ENCODE data around the gene FTO. TPM values are rescaled to one million over a fixed set of nuclear protein-coding genes. Genes with fewer than 3 reads are reported as not detected.

Gene FTO
- total RNA-seq, 1 donor from 2014 or later, result 196 TPM

DNA sequence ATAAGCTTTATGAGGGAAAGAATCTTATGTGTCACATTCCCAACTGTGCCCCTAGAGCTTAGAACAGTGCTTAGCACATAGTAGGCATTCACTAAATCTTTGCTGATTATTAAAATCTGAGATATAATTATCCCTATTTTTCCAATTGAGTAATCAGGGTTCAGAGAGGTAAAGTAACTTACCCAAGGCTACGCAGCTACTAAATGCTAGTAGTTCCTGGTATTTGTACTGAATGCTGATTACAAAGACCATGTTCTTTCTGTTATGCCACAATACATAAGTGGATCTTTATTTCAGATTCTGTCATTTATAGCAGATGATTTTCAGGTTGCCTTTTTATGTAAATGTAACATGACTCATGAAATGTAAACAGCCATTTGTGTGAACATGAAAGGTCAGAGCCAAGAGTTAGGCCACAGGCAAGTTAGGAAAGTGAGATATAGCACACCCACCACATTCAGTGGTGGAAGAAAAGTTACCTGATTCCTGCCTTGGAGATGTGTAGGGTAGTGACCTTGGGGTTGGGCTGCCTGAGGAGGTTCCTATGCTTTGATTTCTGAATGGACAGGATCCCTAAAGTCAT is 77.2 kb downstream of the FTO start:
- peak; percentile 74 for DNase-seq (ENCODE audit: low read depth)

DNA sequence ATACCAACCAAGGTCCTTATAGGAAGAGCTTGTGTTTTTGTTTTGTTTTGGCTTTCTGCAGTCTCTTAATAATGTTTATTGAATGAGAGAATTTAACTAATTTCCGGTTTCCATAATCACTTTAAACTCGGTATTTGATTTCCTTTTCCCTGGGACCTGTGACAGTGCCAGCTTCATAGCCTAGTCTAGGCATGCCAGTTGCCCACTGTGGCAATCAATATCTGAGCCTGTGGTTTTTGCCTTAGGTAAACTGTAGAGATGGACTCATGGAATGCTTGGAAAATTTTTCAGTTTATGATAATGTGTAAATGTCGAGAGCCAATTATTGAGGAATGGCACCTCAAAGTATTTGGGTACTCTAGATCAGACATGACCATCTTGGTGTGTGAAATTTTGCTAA is 78.2 kb downstream of the FTO start:
- no peak for DNase-seq (ENCODE audit: low read depth)

DNA sequence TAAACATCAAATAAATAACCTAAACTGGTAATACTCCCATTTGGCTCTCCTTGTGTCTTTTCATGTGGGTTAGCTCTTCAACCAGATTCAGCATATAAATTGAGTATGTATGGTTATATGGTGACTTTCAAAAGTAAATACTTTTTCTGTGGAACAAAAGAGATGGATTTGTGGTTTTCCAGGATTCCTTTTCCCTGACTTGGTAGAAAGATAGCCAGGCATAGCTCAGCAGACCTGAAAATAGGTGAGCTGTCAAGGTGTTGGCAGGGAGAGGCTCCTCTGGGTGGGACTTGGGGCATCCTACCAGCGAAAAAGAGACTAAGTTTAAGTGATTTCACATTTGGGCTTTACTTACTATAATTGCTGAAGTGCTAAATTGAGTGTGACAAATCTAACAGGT is 80.3 kb downstream of the FTO start:
- peak; percentile 57 for DNase-seq (ENCODE audit: low read depth)

DNA sequence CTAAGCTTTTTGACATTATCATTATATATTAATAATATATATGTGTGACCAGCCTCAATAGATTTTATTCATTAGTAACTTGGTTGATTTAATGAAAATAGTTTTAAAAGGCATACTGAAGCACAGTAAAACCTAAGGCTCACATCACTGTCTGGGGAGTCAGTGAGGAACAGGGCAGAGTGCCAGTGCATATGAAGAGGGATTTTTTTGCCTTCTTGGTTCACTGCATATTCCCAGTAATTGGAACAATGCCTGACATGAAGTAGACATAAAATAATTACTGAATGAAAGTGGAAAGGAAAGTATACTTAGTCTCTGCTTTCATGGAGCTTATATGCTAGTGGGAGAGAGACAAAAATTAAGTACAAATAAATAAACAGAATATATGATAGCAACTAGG is 81.1 kb downstream of the FTO start:
- DNase-seq (ENCODE audit: low read depth), result peak; percentile 60

DNA sequence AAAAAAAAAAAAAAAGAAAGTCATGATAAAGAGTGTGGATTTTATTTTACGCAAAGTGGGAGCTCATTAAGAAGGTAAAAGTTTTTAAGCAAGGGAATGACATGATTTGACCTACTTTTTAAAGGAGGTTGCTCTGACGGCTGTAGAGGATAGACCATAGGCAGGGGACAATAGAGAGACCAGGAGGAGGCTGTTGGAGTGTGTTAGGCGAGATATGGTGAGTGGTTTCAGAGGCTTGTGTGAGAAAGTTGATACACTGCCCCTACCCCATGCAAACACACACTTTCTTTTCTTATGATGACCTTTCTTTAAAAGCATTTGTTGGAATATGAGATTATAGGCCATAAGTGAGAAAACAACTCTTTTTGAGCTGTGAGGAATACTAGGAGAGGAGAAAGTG is 82.0 kb downstream of the FTO start:
- no peak for DNase-seq (ENCODE audit: low read depth)

DNA sequence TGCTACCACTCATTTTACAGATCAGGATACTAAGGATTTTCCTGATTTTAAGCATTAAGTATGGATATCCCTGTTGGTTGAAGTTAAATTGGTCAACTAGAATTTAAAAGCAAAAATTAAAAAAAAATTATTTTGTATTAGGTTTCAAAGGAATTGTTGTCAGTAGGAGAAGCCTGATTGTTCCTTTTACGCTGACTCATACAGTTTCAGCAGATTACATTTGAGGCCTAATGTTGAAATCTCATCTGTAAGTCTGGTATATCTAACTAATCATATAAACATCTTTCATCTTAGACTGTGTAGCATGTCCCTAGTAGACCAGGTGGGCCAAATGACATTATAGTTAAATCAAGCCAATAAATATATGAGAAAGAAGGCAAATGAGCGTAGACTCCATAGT is 83.5 kb downstream of the FTO start:
- no peak for DNase-seq (ENCODE audit: low read depth)

DNA sequence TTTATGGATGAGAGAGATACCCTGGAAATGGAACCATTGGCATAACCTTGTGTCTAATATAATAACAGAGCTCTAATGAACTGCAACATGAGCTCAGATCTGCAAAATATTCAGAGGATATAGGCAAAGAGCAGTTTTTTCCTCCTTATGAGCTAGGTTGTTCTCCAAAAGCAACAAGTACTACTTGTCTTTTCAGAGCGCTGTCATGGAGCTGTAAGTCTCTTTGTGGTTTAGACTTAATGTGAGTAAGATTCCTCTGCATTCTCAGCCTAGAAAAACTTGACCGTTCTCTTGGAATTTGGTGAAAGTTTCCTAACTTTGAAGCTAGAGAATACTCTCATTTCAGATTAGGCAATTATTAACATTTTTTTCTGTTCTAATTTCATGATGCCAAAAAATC is 85.2 kb downstream of the FTO start:
- DNase-seq (ENCODE audit: low read depth), result peak; percentile 95

DNA sequence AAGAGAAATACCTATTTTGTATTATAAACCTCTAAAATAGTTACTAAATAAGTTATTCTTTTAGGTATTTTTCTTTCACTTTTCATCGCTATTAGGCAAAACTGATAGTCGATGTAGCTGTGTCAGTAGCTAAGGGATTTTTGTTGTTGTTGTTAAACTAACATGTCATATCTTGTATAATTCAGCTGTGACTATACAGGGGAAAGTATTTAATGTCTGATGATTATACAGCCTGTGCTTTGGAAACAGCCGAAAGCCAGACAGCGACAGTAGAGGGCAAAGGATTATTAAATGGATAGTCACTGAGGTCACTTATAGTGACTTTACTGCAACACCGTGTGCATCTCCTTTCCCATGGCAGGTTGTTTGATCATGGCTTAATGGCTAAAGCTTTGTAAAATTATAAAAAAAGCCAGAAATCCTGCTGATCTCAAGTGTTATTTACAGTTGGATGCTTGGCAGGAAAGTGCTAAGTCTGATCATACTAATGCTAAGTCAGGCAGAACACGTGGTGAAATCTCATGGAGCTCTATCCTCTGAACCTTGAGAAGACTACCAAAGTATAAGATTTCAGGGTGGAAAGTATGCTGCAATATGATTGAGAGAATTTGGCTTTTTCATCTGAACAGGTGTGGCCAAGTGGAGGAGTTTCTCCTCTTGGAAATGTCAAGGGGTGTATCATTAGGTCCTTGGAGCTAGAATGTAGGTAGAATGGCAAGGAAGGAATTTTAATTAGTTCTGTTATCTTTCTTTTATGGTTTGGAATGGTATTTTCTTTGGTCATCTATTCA is 88.4 kb downstream of the FTO start:
- DNase-seq (ENCODE audit: low read depth), result peak; percentile 65

DNA sequence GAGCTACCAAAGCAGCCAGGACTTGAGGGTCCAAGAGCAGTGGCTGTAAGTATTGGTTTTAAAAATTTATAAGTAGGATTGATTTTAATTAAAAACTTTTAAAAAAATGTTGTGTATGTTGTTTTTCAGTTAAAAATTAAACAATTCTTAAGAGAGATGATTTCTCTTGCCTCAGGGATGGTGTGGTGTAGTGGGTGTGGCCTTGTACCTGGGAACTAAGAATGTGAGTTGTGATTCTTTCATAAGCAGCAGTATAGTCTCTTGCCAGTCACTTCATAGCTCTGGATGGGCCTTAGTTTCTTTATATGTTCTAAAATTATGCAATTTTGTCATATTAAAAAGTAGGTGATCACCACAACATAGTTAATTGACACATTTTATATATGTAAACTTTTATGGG is 99.5 kb downstream of the FTO start:
- DNase-seq (ENCODE audit: low read depth), result peak; percentile 51

DNA sequence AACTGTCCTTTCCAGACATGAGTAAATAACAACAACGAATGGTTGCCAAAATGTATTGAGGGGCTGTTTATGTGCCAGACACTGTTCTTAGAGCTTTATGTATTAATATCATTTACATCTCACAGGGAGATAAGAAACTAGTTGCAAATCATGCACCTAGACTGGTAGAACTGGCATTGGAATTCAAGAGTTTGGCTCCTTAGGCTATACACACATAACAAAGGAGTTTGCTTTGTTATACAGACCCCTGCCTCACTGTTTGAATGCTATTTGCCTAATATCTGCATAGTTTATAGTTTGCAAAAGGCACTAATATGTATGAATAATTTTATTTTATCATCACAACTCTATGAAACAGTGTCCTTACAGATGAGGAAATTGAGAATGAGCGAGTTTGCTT is 100.0 kb downstream of the FTO start:
- DNase-seq (ENCODE audit: low read depth), result no peak

DNA sequence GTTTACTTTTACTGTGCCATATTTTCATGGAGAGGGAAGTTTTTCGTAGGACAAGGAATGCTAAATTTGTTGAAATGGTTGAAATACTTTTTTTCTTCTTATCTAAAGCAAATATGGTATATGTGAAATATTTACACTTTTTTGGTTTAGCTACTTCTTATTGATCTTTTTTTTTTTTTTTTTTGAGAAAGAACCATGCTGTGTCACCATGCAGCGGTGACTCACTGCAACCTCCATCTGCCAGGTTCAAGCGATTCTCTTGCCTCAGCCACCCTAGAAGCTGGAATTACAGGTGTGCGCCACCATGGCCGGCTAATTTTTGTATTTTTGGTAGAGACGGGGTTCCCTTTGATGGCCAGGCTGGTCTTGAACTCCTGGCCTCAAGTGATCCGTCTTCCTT is 100.5 kb downstream of the FTO start:
- no peak for DNase-seq (ENCODE audit: low read depth)

DNA sequence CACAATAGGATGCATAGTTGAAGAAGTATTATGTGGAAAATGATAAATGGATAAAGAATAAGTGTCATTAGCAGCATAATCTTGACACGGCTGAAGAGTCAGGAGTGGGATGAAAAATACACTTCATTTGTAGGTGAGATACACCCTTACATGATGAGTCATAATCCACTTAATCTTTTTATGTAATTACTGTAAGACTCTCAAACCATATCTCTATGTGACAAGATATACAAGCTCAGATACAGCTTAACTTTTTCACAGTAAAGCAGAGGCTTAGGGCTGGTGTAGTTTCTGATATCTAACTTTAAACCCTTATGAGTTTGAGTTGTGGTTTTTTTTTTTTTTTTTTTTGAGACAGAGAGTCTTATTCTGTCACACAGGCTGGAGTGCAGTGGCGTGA is 101.2 kb downstream of the FTO start:
- DNase-seq (ENCODE audit: low read depth), result no peak

DNA sequence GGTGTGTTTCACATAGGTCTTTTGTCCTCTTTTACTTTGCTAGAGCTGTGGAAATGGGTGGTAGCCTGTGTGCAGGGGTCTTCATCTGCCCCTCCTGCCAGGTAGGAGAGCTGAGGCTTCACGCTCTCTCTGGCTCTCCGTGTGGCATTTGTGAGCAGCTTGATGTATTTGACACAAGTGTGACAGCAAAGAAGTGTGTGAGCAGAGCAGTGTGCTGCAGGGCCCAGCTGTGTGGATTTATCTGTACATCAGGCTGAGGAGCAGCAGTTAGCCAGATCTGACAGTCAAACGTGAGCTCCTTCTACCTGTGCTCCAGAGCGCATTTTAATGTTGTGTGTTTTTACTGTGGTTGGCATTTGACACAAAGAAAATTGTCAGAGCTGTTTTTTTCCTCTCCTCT is 101.8 kb downstream of the FTO start:
- DNase-seq (ENCODE audit: low read depth), result no peak

DNA sequence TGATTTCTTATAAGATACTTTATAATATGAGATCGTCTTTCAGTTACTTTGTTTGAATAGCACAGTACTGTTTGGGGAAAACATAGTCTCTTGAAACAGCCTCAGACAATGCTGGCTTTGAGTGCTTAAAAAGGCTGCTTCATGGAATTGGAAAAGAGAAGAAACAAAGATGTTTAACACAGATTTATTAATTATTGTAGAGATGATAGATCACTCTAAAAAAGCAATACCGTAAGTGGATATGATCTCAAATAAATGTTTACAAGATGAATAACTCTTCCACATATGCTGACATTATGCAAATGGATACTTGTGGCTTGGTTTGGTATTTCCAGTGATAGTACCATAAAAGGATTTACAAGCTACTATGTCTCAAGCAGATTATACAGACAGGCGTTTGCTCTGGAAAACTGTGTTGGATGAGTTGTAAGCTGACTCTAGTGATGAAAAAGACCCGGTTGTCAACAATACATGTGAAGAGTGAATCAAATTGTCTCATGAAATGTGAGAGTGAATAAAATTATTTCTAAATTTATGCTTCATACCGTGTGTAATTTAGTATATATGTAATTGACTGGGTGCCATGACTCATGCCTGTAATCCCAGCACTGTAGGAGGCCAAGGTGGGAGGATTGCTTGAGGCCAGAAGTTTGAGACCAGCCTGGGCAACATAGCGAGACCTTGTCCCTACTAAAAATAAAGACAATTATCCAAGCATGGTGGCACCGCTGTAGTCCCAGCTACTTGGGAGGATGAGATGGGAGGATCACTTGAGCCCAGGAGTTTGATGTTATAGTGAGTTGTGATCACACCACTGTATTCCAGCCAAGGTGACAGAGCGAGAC is 105.4 kb downstream of the FTO start:
- peak; percentile 22 for DNase-seq (ENCODE audit: low read depth)

DNA sequence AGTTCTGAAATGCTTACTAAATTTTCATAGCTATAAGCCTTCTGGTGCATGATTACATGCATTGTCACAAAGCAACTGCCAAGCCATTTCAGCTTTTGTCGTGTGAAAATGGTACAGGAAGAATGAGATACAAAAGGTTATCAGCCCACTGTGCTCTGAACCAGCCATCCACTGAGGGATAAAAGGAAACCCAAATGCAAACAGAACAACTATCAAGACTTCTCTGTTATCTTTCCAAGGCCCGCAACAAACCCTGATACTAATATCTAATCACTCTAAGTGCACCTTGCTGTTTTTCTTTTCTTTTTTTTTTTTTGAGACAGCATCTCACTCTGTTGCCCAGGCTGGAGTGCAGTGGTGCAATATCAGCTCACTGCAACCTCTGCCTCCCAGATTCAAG is 109.0 kb downstream of the FTO start:
- DNase-seq (ENCODE audit: low read depth), result no peak

DNA sequence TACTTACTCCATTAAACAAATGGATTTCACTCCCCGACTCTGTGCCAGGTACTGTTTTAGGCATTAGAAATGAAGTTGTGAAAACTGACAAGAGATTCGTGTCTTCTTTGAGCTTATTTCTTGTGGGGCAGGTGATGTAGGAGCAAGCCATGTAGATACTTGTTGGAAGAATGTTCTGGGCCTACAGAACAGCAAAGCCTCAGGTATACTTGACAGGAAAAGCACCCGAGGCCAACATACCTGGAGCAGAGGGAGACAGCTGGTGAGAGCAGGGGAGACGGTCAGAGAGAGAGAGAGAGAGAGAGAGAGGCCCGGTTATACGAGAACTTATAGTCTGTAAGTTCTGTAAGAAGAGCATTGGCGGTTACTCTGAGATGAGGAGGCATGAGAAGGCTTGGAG is 110.8 kb downstream of the FTO start:
- DNase-seq (ENCODE audit: low read depth), result no peak

DNA sequence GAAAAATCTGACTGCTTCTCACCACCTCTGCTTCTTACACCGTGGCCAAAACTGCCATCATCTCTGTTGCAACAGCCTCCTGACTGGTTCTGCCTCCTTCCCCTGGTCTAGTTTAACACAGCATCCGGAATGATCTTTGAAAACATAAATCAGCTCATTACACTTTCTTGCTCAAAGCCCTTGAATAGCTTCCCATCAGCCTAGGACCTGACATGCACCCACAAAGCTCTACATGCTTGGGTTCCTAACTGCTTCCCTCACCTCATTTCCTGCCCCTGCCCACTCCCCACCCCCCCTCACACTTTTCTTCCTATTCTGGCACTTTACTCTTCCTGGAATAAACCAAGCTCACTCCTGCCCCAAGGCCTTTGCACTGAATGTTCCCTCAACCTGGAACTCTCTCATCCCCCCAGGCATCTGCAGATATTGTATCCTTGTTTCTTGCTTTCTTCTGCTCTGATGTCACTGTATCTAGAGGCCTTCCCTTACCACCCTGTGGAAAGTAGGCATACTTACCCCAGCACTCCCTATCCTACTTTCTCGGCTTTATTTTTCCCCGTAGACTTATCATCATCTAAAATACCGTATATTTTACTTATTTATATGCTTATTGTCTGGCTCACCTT is 112.4 kb downstream of the FTO start:
- DNase-seq (ENCODE audit: low read depth), result no peak

DNA sequence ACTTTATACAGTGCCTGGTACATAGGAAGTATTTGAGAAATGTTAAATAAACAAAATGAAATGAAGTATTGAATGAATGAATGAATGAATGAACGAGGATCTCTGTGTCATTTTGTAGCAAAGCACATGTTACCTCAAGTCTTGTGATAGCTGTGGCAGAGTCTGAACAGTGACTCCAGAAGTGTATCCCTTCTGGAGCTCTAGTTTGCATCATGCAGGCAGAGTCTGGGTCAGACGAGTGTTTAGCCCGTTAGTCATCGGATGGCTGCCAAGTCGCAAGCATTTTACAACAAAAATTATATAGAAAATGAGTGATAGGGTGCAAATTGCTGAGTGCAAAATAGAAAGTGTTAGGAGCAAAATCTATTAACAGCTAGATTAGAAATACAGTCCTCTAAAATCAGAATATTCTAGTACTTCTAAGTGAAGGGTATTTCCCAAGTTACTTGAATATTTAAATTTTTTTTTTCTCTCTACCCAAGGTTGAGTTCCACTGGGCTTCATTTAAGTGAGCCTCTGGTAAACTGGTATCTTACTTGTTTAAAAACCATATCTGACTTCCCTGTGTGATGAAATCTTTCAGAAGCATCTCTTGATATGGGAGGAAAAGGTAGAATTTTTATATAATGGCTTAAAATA is 113.3 kb downstream of the FTO start:
- DNase-seq (ENCODE audit: low read depth), result peak; percentile 84

DNA sequence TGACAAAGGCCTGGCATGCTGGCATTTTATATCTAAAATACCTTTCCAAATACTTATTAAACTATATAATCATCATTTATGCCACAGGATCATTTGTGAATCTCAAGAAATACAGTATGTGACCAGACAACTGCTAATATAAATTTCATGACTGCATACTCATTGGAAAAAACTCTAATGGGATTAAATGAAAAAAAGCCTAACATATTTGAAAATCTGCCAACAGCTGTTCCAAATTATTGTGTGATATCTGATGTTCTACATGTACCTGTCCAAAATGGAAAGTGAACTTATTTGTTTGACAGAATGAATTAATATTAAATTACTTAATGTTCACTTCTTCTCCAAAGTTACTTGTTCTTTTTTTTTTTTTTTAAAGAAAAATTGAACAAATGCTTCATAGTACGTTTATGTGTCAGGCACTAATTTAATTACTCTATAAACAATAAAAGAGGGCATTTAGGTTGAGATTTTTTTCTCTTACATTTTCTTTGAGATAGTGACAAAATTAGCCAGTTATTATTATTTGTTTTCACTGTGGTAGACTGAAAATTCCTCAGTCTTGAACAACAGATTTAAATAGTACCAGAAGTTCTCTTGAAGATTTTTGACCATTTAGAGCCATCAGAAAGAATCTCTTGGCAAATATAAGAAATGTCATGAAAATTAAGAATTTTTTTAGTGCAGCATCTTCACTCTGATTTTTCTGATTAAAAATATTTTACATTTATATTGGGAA is 114.0 kb downstream of the FTO start:
- DNase-seq (ENCODE audit: low read depth), result no peak

DNA sequence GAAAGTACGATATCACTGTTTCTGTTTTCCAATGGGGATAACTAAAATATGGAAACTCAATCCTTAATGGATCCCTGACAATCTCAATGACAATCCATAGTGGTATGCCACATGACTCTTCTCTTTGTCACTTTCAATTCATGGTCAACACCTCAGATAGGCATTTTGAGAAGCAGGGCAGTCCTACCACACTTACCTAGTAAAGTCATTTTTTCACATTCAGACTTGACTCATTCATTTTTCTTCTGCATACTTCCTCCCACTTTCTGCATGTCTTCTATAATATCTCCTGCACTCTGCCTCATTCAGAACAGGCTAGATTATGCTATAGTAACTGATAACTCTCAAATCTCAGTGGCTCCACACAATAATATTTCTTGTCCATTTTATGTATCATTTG is 117.5 kb downstream of the FTO start:
- DNase-seq (ENCODE audit: low read depth), result peak; percentile 33

DNA sequence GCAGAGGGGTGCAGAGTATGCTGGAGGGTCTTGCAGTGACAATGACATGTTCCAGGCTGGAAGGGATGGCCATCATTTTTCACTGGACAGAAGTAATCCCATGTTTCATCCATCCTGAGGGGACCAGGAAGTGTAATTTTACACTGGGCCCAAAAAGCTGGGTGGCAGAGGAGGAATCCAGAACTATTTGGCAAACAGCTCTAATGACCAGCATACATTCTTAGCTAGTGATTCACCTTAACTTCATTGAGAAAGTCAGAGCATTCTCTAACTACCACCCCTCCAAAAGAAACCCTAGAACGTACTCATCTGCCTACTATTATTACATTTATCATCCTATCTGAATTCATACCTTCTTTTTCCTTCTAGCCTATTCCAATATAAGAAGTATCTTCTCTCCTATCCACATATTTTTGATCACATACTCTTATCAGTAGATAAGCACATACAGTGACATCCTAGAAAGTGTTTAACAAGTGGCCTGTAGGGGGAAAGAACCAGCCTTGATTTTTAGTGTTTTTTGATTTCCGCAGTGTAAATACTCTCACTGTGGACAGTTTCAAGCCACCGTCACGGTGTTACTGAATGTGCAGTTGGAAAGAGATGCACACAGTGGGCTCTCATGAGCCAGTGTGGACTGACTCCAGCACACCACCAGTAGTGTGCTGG is 118.1 kb downstream of the FTO start:
- DNase-seq (ENCODE audit: low read depth), result peak; percentile 87
